ENCODE data around the gene KLHL35. TPM values are rescaled to one million over a fixed set of nuclear protein-coding genes. Genes with fewer than 3 reads are reported as not detected.

The KLHL35 gene
- total RNA-seq, 1 donor from 2014 or later: 0.55 TPM

DNA sequence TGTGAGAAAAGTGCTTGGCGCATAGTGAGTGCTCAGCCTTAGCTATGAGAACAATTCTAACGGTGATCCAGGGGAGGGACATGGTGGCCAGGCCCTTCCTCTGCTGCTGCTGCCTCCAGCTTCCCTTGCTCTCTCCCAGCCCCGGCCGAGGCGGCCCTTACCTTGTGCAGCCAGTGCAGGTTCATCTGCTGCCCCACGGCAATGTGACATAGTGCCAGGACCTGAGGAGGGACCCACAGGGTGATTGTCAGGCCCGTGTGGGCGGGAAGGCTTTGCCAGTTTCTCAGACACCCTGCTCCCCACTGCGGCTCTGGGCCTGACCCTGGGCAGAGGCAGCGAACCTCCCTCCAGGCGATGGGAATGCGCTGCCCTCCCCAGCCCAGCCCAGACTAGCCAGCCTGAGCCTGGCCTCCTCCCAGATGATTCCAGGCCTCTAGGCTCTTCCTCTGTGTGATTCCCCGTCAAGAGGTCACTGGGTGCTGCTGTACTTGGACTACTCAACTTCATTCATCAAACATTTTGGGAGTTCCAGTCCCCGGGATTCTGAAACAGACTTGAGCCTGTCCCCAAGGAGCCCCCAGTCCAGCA is 23.7 kb upstream of the KLHL35 start:
- Mint-ChIP-seq H3K4me3 (ENCODE audit: low read depth) (no peak overlapping the region), H3K9me3 (ENCODE audit: low read depth) (no peaks in the 10 kb centered on the region), H3K36me3 (ENCODE audit: insufficient read depth) (peaks cover 3% of the 10 kb centered on the region), H3K27me3 (peaks cover 11% of the 10 kb centered on the region), H3K27ac (no peak overlapping the region), H3K4me1 (ENCODE audit: low read depth) (no peaks in the 10 kb centered on the region)
- TF ChIP-seq, protein P1, sequence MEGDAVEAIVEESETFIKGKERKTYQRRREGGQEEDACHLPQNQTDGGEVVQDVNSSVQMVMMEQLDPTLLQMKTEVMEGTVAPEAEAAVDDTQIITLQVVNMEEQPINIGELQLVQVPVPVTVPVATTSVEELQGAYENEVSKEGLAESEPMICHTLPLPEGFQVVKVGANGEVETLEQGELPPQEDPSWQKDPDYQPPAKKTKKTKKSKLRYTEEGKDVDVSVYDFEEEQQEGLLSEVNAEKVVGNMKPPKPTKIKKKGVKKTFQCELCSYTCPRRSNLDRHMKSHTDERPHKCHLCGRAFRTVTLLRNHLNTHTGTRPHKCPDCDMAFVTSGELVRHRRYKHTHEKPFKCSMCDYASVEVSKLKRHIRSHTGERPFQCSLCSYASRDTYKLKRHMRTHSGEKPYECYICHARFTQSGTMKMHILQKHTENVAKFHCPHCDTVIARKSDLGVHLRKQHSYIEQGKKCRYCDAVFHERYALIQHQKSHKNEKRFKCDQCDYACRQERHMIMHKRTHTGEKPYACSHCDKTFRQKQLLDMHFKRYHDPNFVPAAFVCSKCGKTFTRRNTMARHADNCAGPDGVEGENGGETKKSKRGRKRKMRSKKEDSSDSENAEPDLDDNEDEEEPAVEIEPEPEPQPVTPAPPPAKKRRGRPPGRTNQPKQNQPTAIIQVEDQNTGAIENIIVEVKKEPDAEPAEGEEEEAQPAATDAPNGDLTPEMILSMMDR (IDR thresholded peaks at IDR 0.05; ENCODE audit: unreplicated experiment): no peak
- no peak for DNase-seq (ENCODE audit: low spot score, unreplicated experiment)

DNA sequence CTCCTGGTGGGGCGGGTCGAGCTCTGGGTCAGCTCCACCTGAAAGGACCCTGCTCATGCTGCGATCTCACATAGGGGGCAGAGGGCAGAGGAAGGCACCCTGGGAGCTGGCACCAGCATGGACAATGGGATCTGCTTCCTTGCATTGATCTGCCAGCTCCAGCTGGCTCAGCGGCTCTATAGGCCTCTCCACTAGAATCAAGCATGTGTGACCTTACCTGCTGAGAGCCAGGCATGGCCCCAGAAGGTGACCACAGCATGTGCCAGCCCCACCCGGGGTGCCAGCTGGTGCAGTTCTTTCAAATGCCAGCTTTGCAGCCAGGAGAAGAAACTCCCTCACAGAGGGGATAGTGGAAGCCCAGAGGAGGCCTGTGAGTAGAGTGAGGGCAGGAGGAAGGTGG is 22.0 kb upstream of the KLHL35 start:
- Mint-ChIP-seq H3K36me3 (ENCODE audit: insufficient read depth) (peaks cover 2% of the 10 kb centered on the region), H3K9me3 (ENCODE audit: low read depth) (no peaks in the 10 kb centered on the region), H3K27me3 (peaks cover 17% of the 10 kb centered on the region), H3K4me1 (ENCODE audit: low read depth) (no peaks in the 10 kb centered on the region), H3K27ac (no peak overlapping the region), H3K4me3 (ENCODE audit: low read depth) (no peak overlapping the region)
- TF ChIP-seq, protein P1 (IDR thresholded peaks at IDR 0.05; ENCODE audit: unreplicated experiment): no peak
- no peak for DNase-seq (ENCODE audit: low spot score, unreplicated experiment)

DNA sequence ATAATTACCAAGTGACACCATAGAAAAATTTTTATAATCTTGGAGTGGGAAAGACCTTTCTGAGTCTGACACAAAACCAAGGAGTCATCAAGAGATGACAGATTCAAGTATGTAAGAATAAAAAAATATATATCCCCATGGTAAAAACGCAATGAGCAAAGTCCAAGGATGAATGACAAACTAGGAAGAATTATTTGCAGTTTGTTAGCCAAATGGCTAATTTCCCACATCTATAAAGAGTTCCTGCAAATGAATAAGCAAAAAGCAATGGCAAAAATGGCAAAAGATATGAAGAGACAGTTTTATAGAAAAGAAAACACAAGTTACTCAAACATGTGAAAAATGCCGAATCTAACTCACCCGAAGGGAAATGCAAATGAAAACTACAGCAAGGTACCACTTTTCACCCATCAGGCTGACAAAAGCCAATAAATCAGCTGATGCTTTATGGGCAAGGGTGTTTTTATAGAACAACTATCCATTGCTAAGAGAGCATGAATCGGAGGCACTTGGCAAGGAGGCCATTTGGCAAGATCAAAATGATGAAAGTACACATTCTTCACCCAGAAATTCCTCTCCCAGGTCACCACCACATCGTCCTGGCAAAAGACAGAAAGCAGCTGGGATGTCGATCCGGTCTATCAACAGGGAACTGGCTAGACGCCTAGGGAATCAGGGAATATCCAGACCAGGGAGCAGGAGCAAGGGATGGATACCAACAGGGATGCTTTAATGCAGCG is 21.1 kb upstream of the KLHL35 start:
- TF ChIP-seq, protein P1 (IDR thresholded peaks at IDR 0.05; ENCODE audit: unreplicated experiment): no peak
- no peak for DNase-seq (ENCODE audit: low spot score, unreplicated experiment)
- no peak overlapping the region for H3K4me3 Mint-ChIP-seq (ENCODE audit: low read depth)
- peaks cover 2% of the 10 kb centered on the region for H3K36me3 Mint-ChIP-seq (ENCODE audit: insufficient read depth)
- peaks cover 17% of the 10 kb centered on the region for H3K27me3 Mint-ChIP-seq
- no peaks in the 10 kb centered on the region for H3K9me3 Mint-ChIP-seq (ENCODE audit: low read depth)
- no peak overlapping the region for H3K27ac Mint-ChIP-seq
- no peaks in the 10 kb centered on the region for H3K4me1 Mint-ChIP-seq (ENCODE audit: low read depth)

DNA sequence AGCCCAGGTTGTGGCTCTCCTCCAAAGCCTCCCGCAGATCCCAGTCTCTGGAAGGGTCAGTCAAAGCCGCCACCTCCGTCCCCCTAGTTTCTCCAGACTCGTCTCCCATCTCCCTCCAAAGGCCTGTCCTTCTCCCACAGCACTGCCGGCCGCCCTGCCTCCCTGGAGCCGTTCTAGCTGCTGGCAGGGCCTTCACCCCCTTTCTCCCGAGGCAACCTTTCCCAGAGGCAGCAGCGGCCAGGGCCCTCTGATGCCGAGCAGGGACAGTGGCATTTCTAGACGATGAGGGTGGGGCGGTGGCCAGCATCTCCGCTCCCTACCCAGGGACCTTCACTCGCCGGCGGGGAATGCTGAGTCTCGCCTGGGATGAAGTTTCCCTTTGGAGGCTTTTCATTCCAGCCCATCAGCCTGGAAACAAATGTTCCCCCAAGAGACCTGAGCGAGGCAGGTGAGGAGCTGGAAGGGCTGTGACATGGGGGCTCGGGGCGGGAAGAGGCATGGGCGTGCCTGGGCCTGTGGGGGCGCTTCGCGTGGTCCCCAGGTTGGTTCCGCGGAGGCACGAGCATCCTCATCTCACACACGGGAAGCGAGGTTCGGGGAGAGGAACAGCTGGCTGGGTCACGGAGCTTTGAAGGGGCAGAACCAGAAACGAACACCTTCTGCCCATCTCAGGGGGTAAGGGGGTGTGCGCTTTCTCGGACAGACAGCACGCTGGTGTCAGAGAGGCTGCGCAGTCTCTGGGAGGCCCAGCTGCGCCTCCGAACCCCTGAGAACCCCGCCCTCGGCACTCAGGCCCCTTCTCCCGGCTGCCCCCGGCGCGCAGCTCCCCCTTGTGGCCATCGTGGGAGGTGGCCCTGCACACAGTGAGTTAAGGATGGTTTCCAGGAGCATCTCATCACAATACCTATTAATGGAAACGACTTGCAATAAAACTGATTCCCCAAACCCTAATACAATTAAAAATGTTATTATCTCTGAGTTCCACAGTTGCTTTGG is 18.1 kb upstream of the KLHL35 start:
- DNase-seq (ENCODE audit: low spot score, unreplicated experiment): peak; percentile 44

More for the DNA sequence above, 18.1 kb upstream of the KLHL35 start:
- Mint-ChIP-seq H3K27ac (no peak overlapping the region), H3K36me3 (ENCODE audit: insufficient read depth) (peaks cover 2% of the 10 kb centered on the region), H3K4me1 (ENCODE audit: low read depth) (no peaks in the 10 kb centered on the region), H3K9me3 (ENCODE audit: low read depth) (no peaks in the 10 kb centered on the region), H3K4me3 (ENCODE audit: low read depth) (no peak overlapping the region), H3K27me3 (peaks cover 25% of the 10 kb centered on the region)
- TF ChIP-seq, protein P1 (IDR thresholded peaks at IDR 0.05; ENCODE audit: unreplicated experiment): peak; percentile 72

All from progenitor cell of endocrine pancreas (in vitro differentiated cells).